ENCODE results near the gene PCDH10. TPM values are rescaled to one million over a fixed set of nuclear protein-coding genes. Genes with fewer than 3 reads are reported as not detected.

The PCDH10 gene
- total RNA-seq (2022) (not detected in 2 replicates), Bru-seq, nascent RNA (not detected), BruChase-seq, experiment 1, labeled RNA remaining after a 2-hour chase (percentile 2 among the genes with signal in this experiment), BruChase-seq, experiment 2, labeled RNA remaining after a 6-hour chase (not detected)
- long read RNA-seq: 0 reads

GRCh38 chr4:133148690-133149363 is at the start of gene PCDH10:
PCDH10 (plus strand) TSS chr4:133149294; CDS start chr4:133150141, 847 bp downstream.
- no peaks in the 10 kb centered on the region for H3K36me3 Mint-ChIP-seq (ENCODE audit: insufficient read depth, unreplicated experiment)
- H3K9me3 ChIP-seq: no peaks in the 10 kb centered on the region
- ChIA-PET CTCF (no interaction called here), POLR2A (no interaction called here)
- no peak within 1 kb of the TSS for H3K27ac Mint-ChIP-seq (ENCODE audit: unreplicated experiment)
- no peak within 1 kb of the TSS for H3K4me3 Mint-ChIP-seq (ENCODE audit: unreplicated experiment)
- no peak within 1 kb of the TSS for H3K4me3 ChIP-seq (ENCODE audit: low read depth, low read length)
- peaks cover 4% of the 10 kb centered on the region for H3K27me3 Mint-ChIP-seq (ENCODE audit: insufficient read depth, unreplicated experiment)
- H3K27me3 ChIP-seq (replicated peaks; ENCODE audit: control insufficient read depth, insufficient read depth, low read length): no peaks in the 10 kb centered on the region
- H3K36me3 ChIP-seq (ENCODE audit: control insufficient read depth, insufficient read depth, low read length): no peaks in the 10 kb centered on the region
- intact Hi-C loops (cut with micrococcal nuclease; ENCODE audit: unreplicated experiment): loop anchor here (5.0 kb wide), 1 partner anchor 1628 kb away; no protein-coding TSS in a partner anchor
- no peak for TF ChIP-seq CTCF (IDR thresholded peaks at IDR 0.05; ENCODE audit: insufficient read depth in 1 of 2, low read depth in 1 of 2, low read length in 1 of 2, severe bottlenecking in 1 of 2, unreplicated experiment in 1 of 2)
- H3K4me1 ChIP-seq: no peaks in the 10 kb centered on the region
- no peaks in the 10 kb centered on the region for H3K4me1 Mint-ChIP-seq (ENCODE audit: low read depth, unreplicated experiment)
- DNase-seq: no peak
- peaks cover 6% of the 10 kb centered on the region for H3K9me3 Mint-ChIP-seq (ENCODE audit: unreplicated experiment)
- BruUV-seq (replicated peaks): no TSS peak

DNA sequence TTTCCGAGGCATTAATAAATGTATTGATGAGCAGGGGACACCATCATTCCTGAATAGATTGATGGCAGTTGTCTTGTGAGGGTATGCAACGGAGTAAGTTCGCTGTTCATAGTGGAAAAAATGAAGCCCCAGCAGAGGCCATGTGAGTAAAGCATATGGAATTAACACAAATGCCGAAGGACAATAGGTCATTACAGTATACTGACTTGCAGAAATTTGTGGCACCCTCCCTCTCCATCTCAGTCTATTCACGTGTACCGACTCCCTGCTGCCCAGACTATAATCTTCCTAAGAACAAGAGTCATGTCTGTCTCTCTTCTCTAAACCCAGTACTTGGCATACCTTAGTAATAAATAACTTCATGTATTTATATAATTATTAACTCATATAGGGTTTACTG is 47.1 kb upstream of the PCDH10 start:
- no peaks in the 10 kb centered on the region for H3K9me3 ChIP-seq
- POLR2A ChIA-PET: no interaction called here
- H3K36me3 Mint-ChIP-seq (ENCODE audit: insufficient read depth, unreplicated experiment): no peaks in the 10 kb centered on the region
- H3K27me3 ChIP-seq (replicated peaks; ENCODE audit: control insufficient read depth, insufficient read depth, low read length): no peaks in the 10 kb centered on the region
- no peak for TF ChIP-seq CTCF (IDR thresholded peaks at IDR 0.05; ENCODE audit: insufficient read depth in 1 of 2, low read depth in 1 of 2, low read length in 1 of 2, severe bottlenecking in 1 of 2, unreplicated experiment in 1 of 2)
- no peaks in the 10 kb centered on the region for H3K27me3 Mint-ChIP-seq (ENCODE audit: insufficient read depth, unreplicated experiment)
- no peaks in the 10 kb centered on the region for H3K9me3 Mint-ChIP-seq (ENCODE audit: unreplicated experiment)
- CTCF ChIA-PET: no interaction called here
- no peak overlapping the region for H3K27ac Mint-ChIP-seq (ENCODE audit: unreplicated experiment)
- no peaks in the 10 kb centered on the region for H3K36me3 ChIP-seq (ENCODE audit: control insufficient read depth, insufficient read depth, low read length)
- intact Hi-C loops (cut with micrococcal nuclease; ENCODE audit: unreplicated experiment): no loop called here
- H3K4me1 Mint-ChIP-seq (ENCODE audit: low read depth, unreplicated experiment): no peaks in the 10 kb centered on the region
- no peak for DNase-seq
- H3K4me1 ChIP-seq: no peaks in the 10 kb centered on the region
- no peak overlapping the region for H3K4me3 ChIP-seq (ENCODE audit: low read depth, low read length)
- H3K4me3 Mint-ChIP-seq (ENCODE audit: unreplicated experiment): no peak overlapping the region
- no TSS peak for BruUV-seq (replicated peaks)

DNA sequence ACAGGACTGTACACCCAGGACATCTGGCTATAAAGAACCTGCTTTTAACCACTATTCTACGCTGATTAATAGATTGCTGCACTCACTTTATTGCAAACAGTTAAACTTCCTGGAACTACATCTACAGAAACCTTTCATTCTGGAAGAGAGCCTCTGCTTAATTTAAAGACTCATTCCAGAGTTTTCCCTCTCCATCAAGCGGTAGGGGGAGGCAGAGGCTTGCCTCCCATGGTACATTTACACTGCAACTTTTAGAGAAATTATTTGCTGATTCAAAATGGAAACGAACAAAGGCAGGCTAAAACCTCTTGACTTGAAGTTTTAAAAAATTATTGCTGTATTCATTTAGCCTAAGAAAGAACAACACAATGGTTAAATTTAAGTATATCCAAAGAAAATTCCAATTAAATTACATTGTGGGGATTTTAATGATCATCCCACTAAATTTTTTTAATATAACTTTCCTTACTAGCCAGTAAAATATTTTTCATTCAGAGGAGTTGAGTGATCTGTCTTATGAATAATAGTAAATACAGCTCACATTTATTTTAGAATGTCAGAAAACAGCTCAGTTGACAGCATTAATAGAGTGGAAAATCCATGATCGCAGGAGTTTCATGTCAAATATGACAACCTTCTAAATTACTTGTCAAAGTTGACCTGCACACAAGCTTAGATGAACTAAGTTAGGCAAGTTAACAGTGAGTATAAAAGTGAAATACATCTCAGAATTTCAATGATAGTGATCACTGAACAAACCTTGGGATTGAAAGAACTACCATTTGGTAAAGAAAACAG is 46.3 kb upstream of the PCDH10 start:
- H3K27ac Mint-ChIP-seq (ENCODE audit: unreplicated experiment): no peak overlapping the region
- H3K9me3 Mint-ChIP-seq (ENCODE audit: unreplicated experiment): no peaks in the 10 kb centered on the region
- no peaks in the 10 kb centered on the region for H3K36me3 Mint-ChIP-seq (ENCODE audit: insufficient read depth, unreplicated experiment)
- no peaks in the 10 kb centered on the region for H3K27me3 ChIP-seq (replicated peaks; ENCODE audit: control insufficient read depth, insufficient read depth, low read length)
- no peak overlapping the region for H3K4me3 ChIP-seq (ENCODE audit: low read depth, low read length)
- H3K4me3 Mint-ChIP-seq (ENCODE audit: unreplicated experiment): no peak overlapping the region
- no peaks in the 10 kb centered on the region for H3K9me3 ChIP-seq
- no peak for DNase-seq
- H3K27me3 Mint-ChIP-seq (ENCODE audit: insufficient read depth, unreplicated experiment): no peaks in the 10 kb centered on the region
- no peak for TF ChIP-seq CTCF (IDR thresholded peaks at IDR 0.05; ENCODE audit: insufficient read depth in 1 of 2, low read depth in 1 of 2, low read length in 1 of 2, severe bottlenecking in 1 of 2, unreplicated experiment in 1 of 2)
- no TSS peak for BruUV-seq (replicated peaks)
- POLR2A ChIA-PET: no interaction called here
- intact Hi-C loops (cut with micrococcal nuclease; ENCODE audit: unreplicated experiment): no loop called here
- CTCF ChIA-PET: no interaction called here
- no peaks in the 10 kb centered on the region for H3K4me1 ChIP-seq
- H3K4me1 Mint-ChIP-seq (ENCODE audit: low read depth, unreplicated experiment): no peaks in the 10 kb centered on the region
- H3K36me3 ChIP-seq (ENCODE audit: control insufficient read depth, insufficient read depth, low read length): no peaks in the 10 kb centered on the region
